Testis (tissue), 2 donors: Measurements from ENCODE around the gene NLRP1.

Source experiments
- CTCF ChIP-seq, 3 experiments: fragments of 450-650 bp in 2 of 3; fragments of 200-600 bp in 1 of 3; sonication (generic) in 1 of 3; IDR thresholded peaks; one replicate each; pipeline ENCODE4 v1.5.1; 2016 to 2019; ENCODE audit warnings: antibody characterized with exemption in 3 of 3, mild to moderate bottlenecking in 2 of 3, moderate library complexity in 1 of 3
- POLR2A ChIP-seq: fragments of 450-650 bp; IDR thresholded peaks from one replicate; pipeline ENCODE4 v1.6.1; 2017; ENCODE audit warnings: antibody characterized with exemption, mild to moderate bottlenecking, moderate library complexity

GRCh38 chr17:5629128-5629527, 44.8 kb upstream of the NLRP1 start:
- no peak for TF ChIP-seq CTCF (IDR thresholded peaks at IDR 0.05)
- TF ChIP-seq POLR2A = no peak
